HG02623 (cell line): ENCODE measurements around the gene GNB3.
"Not testable (repeated sequence)": the region's sequence is repeated elsewhere in the genome, so short reads cannot be mapped to it uniquely, and the experiment has no call there.

Experiments used
- ATAC-seq: cut with Tn5 transposase; IDR thresholded peaks from one replicate; pipeline ENCODE4 v1.9.1; 2021; ENCODE audit warnings: moderate library complexity; ENCODE audit not compliant: unreplicated experiment

The GNB3 gene

DNA sequence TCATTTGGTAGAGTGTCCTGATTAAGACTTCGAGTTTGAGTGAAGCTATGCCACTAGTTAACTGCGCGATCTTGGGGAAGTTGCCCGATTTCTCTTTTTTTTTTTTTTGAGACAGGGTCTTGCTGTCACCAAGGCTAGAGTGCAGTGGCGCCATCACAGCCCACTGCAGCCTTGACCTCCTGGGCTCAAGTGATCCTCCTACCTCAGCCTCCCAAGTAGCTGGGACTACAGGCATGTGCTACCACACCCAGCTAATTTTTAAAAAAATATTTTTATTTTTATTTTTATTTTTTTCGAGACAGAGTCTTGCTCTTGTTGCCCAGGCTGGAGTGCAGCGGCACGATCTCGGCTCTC, 33.3 kb downstream of the GNB3 start:
- not testable (repeated sequence) for ATAC-seq

DNA sequence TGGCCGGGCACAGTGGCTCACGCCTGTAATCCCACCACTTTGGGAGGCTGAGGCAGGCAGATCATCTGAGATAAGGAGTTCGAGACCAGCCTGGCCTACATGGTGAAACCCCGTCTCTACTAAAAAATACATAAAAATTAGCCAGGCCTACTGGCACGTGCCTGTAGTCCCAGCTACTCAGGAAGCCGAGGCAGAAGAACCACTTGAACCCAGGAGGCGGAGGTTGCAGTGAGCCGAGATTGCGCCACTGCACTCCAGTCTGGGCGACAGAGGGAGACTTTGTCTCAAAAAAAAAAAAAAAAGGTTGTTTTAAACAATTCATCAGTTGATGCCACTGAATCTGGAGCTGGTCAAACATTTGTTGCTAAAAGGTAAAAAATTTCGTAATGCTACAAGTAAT, 39.1 kb downstream of the GNB3 start:
- ATAC-seq = not testable (repeated sequence)

DNA sequence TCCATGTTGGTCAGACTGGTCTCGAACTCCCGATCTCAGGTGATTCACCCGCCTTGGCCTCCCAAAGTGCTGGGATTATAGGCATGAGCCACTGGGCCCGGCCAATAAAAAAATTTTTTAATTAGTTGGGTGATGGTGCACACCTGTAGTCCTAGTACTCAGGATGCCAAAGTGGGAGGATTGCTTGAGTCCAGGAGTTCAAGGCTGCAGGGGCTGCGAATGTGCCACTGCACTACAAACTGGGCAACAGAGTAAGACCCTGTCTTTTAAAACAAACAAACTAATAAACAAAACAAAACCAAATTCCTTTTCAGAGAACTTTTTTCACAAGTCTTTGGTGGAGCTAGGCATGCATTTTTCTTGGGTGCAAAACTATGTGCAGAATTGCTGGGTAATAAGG, 42.5 kb downstream of the GNB3 start:
- no peak for ATAC-seq

DNA sequence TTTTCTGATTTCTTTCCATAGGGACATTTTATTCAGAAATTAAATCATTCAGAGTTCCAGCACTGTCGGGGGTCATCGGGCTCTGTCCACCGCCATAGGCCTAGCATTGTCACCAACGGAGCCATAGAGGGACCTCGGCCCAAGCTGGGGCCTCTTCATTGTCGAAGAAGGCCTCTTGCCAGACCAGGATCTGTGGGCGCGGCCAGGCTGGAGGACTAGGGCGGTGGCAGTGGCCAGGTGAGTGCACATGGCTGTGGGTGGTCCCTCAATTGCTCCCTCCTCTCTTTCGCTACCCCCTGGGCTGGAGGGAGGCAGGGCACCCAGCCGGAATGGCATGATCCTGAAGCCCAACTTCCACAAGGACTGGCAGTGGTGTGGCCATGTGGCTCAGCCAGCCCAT, 43.0 kb downstream of the GNB3 start:
- ATAC-seq = no peak

DNA sequence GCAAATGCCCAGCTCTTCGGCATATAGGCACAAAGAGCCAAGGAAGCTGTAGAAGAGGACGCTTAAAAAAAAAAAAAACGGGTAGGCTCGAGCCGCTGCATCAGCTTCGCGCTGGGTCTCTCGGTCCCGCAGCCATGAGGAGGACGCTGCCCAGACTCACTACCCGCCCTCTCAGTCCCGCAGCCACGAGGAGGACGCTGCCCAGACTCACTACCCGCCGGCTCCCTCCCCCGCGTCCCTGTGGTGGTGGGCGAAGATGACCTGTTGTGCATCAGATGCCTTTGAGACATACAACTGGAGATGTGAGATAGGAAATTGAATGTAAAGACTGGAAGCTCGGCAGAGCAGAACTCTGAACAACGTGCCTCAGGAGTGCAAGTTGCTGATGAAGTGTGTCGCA, 43.8 kb downstream of the GNB3 start:
- ATAC-seq = no peak

DNA sequence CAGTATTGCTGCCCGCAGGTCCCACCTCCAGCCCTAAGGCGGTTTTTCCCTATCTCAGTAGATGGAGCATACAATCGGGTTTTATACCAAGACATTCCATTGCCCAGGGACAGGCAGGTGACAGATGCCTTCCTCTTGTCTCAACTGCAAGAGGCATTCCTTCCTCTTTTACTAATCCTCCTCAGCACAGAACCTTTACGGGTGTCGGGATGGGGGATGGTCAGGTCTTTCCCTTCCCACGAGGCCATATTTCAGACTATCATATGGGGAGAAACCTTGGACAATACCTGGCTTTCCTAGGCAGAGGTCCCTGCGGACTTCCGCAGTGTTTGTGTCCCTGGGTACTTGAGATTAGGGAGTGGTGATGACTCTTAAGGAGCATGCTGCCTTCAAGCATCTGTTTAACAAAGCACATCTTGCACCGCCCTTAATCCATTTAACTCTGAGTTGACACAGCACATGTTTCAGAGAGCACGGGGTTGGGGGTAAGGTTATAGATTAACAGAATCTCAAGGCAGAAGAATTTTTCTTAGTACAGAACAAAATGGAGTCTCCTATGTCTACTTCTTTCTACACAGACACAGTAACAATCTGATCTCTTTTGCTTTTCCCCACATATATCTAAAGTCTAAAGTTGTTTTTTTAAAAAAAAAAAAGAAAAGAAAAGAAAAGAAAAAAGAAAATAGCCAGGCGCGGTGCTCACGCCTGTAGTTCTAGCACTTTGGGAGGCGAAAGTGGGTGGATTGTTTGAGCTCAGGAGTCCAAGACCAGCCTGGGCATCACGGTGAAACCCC, 45.7 kb downstream of the GNB3 start:
- not testable (repeated sequence) for ATAC-seq

DNA sequence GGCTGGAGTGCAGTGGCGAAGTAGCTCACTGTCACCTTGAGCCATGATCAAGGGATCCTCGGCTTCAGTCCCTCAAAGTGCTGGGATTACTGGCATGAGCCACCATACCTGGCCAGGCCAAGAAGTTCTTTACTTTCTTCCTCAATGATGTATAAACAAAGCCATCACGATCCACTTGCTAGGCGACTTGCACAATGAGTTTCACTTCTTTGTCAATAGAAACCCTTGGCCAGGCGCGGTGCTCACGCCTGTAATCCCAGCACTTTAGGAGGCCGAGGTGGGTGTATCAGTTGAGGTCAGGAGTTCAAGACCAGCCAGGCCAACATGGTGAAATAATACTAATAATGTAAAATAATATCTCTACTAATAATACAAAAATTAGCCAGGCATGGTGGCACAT, 46.7 kb downstream of the GNB3 start:
- ATAC-seq = no peak

DNA sequence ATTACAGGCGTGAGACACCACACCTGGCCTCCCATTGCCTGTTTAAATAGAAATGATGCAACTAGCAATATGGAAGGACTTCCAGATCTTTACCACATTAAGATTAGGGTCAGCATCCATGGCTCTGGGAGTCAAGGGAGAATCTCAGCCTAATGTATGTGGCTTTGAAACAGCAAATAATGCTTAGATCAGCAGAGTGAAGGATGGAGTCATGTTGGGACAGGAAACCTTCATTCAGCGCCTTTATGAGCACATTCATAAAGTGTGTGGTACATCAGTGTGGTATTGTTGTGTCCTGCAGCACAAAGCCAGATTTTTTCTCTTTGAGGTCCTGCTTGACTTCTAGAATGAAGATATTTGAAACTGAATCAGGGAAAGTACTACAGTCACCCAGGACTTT, 47.6 kb downstream of the GNB3 start:
- no peak for ATAC-seq

DNA sequence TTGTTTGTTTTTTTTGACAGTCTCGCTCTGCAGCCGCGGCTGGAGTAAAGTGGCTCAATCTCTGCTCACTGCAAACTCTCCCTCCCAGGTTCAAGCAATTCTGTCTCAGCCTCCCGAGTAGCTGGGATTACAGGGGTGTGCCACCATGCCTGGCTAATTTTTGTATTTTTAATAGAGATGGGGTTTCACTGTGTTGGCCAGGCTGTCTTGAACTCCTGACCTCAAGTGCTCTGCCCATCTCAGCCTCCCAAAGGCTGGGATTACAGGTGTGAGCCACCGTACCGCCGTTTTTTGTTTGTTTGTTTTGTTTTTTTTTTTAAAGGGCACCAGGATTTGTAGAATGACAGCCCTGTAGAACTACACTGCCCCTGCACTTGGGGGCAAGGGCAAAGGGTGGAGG, 48.1 kb downstream of the GNB3 start:
- ATAC-seq = not testable (repeated sequence)

DNA sequence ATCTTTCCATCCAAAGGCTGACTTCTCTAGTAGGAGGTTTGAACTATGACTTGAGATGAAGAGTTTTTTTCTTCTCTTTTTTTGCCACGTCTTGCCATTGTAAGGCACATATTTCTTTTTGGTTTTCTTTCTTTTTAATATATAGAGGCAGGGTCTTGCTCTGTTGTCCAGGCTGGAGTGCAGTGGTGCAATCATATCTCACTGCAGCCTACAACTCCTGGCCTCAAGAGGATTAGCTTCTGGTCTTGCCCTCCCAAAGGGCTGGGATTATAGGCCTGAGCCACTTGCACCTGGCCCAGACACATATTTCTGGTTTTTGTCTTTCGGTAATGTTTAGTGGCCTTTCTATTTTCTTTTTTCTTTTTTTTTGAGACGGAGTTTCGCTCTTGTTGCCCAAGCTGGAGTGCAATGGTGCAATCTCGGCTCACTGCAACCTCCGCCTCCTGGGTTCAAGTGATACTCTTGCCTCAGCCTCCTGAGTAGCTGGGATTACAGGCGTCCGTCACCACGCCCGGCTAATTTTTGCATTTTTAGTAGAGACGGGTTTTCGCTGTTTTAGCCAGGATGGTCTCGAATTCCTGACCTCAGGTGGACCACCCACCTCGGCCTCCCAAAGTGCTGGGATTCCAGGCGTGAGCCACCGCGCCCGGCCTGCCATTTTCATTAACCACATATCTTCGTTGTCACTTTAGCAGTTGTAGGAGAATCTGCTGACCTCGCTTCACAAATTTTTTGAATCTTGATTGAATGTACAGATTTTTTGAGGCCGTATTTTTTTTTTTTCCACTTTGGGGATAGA, 49.2 kb downstream of the GNB3 start:
- not testable (repeated sequence) for ATAC-seq

DNA sequence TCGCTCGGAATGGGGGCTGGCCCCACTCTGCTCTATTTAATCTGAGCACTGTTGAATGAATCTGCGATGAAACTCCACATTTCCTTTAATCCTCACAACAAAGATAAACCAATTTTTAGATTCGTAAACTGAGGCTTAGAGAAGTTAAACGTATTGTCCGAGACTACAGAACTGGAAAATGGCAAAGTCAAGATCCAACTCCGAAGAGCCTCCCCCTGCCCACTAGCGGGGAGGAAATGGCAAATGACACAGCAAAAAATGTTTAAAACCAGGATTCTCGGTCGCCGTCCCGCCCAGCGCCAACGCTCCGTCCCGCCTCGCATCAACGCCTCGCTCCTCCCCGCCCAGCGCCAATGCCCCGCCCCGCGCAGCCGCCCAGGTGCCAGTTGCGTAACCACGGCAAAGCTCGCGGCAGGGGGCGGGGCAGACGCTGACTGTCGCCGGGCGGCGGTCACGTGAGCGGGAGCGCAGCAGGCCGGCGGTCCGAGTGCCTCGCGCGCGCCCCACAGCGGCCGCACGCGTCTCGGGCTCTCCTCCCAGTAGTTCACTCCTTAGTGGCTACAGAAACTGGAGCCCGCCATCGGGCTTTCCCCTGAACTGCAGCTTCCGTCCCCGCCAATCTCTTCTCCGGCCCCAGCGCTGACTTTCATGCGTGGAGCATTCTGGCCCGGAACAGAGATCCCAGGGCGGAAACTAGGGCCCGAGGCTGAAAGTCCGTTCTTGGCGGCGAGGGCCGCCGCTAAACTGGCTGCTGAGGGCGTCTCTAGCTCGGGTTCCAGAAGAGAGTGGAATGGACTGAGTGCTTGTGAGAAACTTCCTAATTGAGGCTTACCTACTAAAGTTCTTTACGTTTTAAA, 50.3 kb downstream of the GNB3 start:
- ATAC-seq = peak; percentile 89

DNA sequence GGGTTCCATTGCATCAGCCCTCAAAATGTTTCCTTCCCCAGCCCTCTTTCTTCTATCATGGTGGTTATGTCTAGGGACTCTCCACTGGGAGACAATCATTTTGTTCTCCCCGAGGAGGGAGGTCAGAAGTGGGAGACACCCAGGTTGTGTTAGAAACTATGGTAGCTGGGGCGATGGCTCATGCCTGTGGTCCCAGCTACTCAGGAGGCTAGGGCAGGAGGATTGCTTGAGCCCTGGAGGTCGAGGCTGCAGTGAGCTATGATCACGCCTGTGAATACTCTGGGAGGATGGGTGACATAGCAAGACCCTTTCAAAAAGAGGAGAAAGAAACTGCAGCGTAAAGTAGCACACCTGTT, 50.9 kb downstream of the GNB3 start:
- ATAC-seq = peak; percentile 8

DNA sequence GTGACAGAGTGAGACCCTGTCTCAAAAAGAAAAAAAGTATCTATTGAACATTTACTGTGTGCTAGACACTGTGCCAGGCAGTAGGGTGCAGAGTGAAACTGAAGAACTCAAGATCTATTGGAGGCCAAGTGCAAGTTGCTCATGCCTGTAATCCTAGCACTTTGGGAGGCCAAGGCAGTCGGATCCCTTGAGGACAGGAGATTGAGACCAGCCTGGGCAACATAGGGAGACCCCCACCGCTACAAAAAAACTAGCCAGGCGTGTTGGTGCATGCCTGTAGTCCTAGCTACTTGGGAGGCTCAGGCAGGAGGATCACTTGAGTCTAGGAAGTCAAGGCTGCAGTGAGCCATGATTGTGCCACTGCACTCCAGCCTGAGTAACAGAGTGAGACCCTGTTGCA, 52.0 kb downstream of the GNB3 start:
- not testable (repeated sequence) for ATAC-seq

DNA sequence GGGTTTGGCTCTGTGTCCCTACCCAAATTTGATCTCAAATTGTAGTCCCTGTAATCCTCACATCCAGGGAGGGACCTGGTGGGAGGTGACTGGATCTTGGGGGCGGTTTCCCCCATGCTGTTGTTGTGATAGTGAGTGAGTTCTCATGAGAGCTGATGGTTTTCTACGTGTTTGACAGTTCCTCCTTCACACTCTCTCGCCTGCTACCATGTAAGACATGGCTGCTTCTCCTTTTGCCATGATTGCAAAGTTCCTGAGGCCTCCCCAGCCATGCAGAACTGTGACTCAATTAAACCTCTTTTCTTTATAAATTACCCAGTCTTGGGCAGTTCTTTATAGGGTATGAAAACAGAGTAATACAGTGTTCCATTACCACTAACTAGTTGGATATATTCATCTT, 53.6 kb downstream of the GNB3 start:
- ATAC-seq = no peak
